Esophagus squamous epithelium (tissue), 5 donors: ENCODE results near the gene CALCA. TPM values are rescaled to one million over a fixed set of nuclear protein-coding genes. Genes with fewer than 3 reads are reported as not detected.

Experiments
- DNase-seq: peaks from one replicate; lab custom pipeline; 2025; lab: John Stamatoyannopoulos, UW
- H3K27ac ChIP-seq, 4 donors: fragments of 200-600 bp; sonication (generic); one replicate each; pipeline ENCODE4 v1.5.1; 2016 to 2019; ENCODE audit warnings: mild to moderate bottlenecking in 1 of 4
- H3K27me3 ChIP-seq, 4 donors: fragments of 200-600 bp; sonication (generic); 1 replicate in 3 of 4; 2 replicates in 1 of 4; pipeline versions ENCODE4 v1.5.1 to v1.6.0; 2017 to 2021; ENCODE audit warnings: antibody characterized with exemption in 1 of 4
- H3K36me3 ChIP-seq, 3 donors: fragments of 200-600 bp; sonication (generic); one replicate each; pipeline ENCODE4 v1.5.1; 2016 to 2019
- H3K4me1 ChIP-seq, 3 donors: fragments of 200-600 bp; sonication (generic); one replicate each; pipeline ENCODE4 v1.5.1; 2017 to 2019
- H3K4me3 ChIP-seq, 4 donors: fragments of 200-600 bp; sonication (generic); 1 replicate in 3 of 4; 2 replicates in 1 of 4; pipeline ENCODE4 v1.5.1; 2016 to 2019; ENCODE audit warnings: mild to moderate bottlenecking in 2 of 4, moderate library complexity in 1 of 4
- H3K9me3 ChIP-seq, 3 donors: fragments of 200-600 bp; sonication (generic); one replicate each; pipeline ENCODE4 v1.5.1; 2016 to 2019
- POLR2A ChIP-seq, 4 donors: fragments of 450-650 bp; IDR thresholded peaks; one replicate each; pipeline ENCODE4 v1.6.1; 2017; ENCODE audit warnings: antibody characterized with exemption in 4 of 4, mild to moderate bottlenecking in 4 of 4, moderate library complexity in 3 of 4
- WGBS, 2 donors: methylation state at CpG; one replicate each; pipeline ENCODE4 v1.1.5; 2018; 5-methylcytosine and 5-hydroxymethylcytosine counted together
- intact Hi-C: fragments of 100-400 bp; cut with DNase I; formaldehyde crosslinking; loops from one replicate; pipeline ENCODE4 v1.15.0; 2022
- total RNA-seq, 4 donors: library from RNA; depleted of rRNA; stranded (reverse); fragments of >200 nt; gene quantifications; one replicate each; pipeline ENCODE4 v1.1.0, GENCODE V29; 2016
- TF ChIP-seq, protein P1 (sequence below), 6 experiments: fragments of 450-650 bp in 4 of 6; fragments of 200-600 bp in 2 of 6; sonication (generic) in 2 of 6; IDR thresholded peaks; one replicate each; pipeline ENCODE4 v1.5.1; 2016 to 2019; ENCODE audit warnings: antibody characterized with exemption in 6 of 6, mild to moderate bottlenecking in 4 of 6, moderate library complexity in 4 of 6
- donor health status: DM: yes; HTN: yes; CAD: no.

Gene CALCA
- total RNA-seq, 4 donors from 2014 or later = not detected

DNA sequence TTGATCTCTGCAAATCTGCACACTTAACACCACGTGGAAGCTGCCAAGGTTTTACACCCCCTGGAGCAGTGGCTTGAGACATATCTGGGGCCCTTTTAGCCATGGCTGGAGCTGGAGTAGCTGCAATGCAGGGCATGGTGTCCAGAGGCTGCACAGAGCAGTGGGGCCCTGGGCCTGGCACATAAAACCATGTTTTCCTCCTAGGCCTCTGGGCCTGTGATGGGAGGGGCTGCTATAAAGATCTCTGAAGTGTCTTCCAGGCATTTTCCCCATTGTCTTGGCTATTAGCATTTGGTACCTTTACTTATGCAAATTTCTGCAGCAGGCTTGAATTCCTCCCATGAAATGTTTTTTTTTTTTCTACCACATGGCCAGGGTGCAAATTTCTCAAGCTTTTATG, 33.2 kb downstream of the CALCA start:
- H3K4me3 ChIP-seq = no peak overlapping the region
- DNase-seq = no peak

DNA sequence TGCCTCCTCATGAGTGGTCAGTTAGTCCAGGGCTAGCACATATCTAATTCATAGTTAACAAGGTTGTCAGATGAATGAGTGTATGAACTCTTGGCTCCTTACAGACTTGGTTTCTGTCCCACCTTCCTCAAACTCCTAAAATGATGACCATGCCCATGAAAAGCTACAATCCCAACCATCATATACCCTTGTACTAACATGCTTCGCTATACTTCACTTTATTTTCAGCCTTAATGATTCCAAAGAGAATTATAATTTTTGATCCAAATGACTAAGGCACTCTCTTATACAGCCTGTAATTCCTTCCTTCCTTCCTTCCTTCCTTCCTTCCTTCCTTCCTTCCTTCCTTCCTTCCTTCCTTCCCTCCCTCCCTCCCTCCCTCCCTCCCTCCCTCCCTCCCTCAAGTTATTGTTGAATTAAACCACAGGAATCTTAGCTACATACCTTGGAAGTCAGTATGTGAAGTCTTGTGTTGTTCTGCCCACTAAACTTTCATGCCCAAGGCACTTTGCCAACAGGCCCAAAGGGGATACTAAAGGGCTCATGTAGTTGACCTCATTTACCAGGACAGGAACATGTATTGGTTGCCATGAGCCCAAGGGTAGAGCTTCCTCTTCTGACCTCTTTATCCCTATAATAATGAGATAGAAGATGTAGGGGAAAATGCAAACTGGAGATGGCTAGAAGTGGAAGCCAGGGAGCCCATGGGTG, 37.4 kb downstream of the CALCA start:
- no peak for DNase-seq
- H3K27me3 ChIP-seq = no peaks in the 10 kb centered on the region
- no peak for TF ChIP-seq POLR2A (IDR thresholded peaks at IDR 0.05)
- TF ChIP-seq, protein P1, sequence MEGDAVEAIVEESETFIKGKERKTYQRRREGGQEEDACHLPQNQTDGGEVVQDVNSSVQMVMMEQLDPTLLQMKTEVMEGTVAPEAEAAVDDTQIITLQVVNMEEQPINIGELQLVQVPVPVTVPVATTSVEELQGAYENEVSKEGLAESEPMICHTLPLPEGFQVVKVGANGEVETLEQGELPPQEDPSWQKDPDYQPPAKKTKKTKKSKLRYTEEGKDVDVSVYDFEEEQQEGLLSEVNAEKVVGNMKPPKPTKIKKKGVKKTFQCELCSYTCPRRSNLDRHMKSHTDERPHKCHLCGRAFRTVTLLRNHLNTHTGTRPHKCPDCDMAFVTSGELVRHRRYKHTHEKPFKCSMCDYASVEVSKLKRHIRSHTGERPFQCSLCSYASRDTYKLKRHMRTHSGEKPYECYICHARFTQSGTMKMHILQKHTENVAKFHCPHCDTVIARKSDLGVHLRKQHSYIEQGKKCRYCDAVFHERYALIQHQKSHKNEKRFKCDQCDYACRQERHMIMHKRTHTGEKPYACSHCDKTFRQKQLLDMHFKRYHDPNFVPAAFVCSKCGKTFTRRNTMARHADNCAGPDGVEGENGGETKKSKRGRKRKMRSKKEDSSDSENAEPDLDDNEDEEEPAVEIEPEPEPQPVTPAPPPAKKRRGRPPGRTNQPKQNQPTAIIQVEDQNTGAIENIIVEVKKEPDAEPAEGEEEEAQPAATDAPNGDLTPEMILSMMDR (IDR thresholded peaks at IDR 0.05) = no peak
- H3K36me3 ChIP-seq = no peaks in the 10 kb centered on the region
- no peaks in the 10 kb centered on the region for H3K9me3 ChIP-seq
- H3K4me1 ChIP-seq = no peaks in the 10 kb centered on the region
- H3K27ac ChIP-seq = no peak overlapping the region
- H3K4me3 ChIP-seq = no peak overlapping the region
- 71 to 86% methylated on average over 1 of the region's 1 CpG for WGBS, 2 donors
- intact Hi-C loops = no loop called here

More for the DNA sequence above, 33.2 kb downstream of the CALCA start:
- no peak for TF ChIP-seq POLR2A (IDR thresholded peaks at IDR 0.05)
- TF ChIP-seq, protein P1 (IDR thresholded peaks at IDR 0.05) = no peak
- Histone ChIP-seq H3K27ac (no peak overlapping the region), H3K27me3 (no peaks in the 10 kb centered on the region), H3K9me3 (no peaks in the 10 kb centered on the region), H3K4me1 (no peaks in the 10 kb centered on the region), H3K36me3 (no peaks in the 10 kb centered on the region)
- intact Hi-C loops = no loop called here
- no CpG with 5 or more reads among the region's 1 CpG for WGBS, 2 donors

DNA sequence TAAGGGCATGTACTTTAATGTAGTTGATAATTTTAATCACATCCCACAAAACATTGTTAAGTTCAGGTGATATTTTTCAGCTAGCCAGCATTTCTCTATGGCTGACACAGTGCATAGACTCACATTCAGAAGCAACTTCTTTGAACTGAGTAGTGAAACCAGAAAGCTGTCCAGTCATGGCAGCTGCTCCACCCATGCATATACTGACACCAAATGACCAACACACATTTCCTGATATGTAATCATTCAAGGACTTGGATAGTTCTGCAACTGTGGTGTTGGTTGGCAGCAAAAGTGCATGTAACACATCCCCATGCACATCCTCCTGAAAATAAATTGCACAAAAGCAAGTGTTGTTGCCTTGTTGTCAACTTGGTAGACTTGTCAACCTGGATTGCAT, 39.7 kb downstream of the CALCA start:
- H3K27me3 ChIP-seq = no peaks in the 10 kb centered on the region
- intact Hi-C loops = no loop called here
- no peaks in the 10 kb centered on the region for H3K36me3 ChIP-seq
- H3K9me3 ChIP-seq = no peaks in the 10 kb centered on the region
- H3K27ac ChIP-seq = no peak overlapping the region
- TF ChIP-seq, protein P1 (IDR thresholded peaks at IDR 0.05) = no peak
- no peak for TF ChIP-seq POLR2A (IDR thresholded peaks at IDR 0.05)
- H3K4me3 ChIP-seq = no peak overlapping the region
- DNase-seq = no peak
- H3K4me1 ChIP-seq = no peaks in the 10 kb centered on the region

DNA sequence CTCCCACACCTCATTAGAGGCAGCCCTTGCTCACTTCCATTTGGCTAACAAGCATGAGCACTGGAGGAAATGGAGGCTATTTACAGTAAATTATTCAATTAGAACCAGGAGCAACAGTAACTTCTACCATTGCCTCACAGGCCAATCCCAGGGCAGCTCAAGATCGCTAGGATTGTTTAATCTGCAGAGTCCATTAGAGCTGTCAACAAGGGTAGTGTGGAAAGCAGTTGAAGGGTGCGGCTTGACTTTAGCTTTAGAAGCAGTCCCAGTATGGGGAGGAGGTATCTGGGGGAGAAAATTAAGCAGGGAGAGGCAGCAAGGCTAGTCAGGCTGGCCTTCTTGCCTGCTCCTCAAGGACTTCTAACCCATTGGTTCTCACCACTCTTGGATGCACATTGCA, 41.8 kb downstream of the CALCA start:
- WGBS, 2 donors = 0 to 20% methylated on average over 1 of the region's 2 CpGs
- no peak for TF ChIP-seq POLR2A (IDR thresholded peaks at IDR 0.05)
- TF ChIP-seq, protein P1 (IDR thresholded peaks at IDR 0.05) = no peak
- no peaks in the 10 kb centered on the region for H3K4me1 ChIP-seq

DNA sequence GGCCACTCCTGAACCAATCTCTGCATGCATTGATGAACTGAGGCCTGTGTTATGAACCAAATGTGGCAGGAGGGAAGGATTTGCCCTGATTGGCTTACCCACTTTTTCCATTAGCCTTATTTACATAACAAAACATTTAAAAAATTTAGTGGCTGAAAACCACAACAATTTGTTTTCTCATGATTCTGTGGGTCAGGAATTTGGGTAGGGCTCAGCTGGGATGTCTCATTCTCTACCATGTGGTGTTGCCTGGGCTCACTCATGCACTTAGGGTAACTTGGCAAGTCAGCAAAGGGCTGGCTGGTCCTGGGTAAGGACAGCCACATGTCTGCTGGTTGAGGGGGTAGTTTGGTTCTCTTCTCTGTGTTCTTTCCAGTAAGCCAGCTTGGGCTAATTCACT, 45.0 kb downstream of the CALCA start:
- no peak for TF ChIP-seq POLR2A (IDR thresholded peaks at IDR 0.05)
- TF ChIP-seq, protein P1 (IDR thresholded peaks at IDR 0.05) = no peak
- Histone ChIP-seq H3K4me3 (no peak overlapping the region), H3K27ac (no peak overlapping the region), H3K36me3 (no peaks in the 10 kb centered on the region), H3K9me3 (no peaks in the 10 kb centered on the region), H3K4me1 (no peaks in the 10 kb centered on the region), H3K27me3 (no peaks in the 10 kb centered on the region)
- no peak for DNase-seq
- intact Hi-C loops = no loop called here

More for the DNA sequence above, 41.8 kb downstream of the CALCA start:
- DNase-seq = no peak
- intact Hi-C loops = no loop called here
- no peak overlapping the region for H3K27ac ChIP-seq
- no peaks in the 10 kb centered on the region for H3K36me3 ChIP-seq
- no peaks in the 10 kb centered on the region for H3K9me3 ChIP-seq
- no peak overlapping the region for H3K4me3 ChIP-seq
- no peaks in the 10 kb centered on the region for H3K27me3 ChIP-seq
